HG02981 (cell line): Measurements from ENCODE around the gene PIKFYVE.

Source experiments
- ATAC-seq: cut with Tn5 transposase; IDR thresholded peaks from one replicate; pipeline ENCODE4 v1.9.1; 2021; ENCODE audit warnings: mild to moderate bottlenecking, moderate library complexity; ENCODE audit not compliant: unreplicated experiment

The PIKFYVE gene

GRCh38 chr2:208406474-208407451 lies 140.7 kb downstream of the PIKFYVE start, which contains the start of gene PTH2R:
TSS of gene PTH2R (plus strand) at chr2:208406792. CDS start at chr2:208407044, 252 bp downstream.
- no peak for ATAC-seq

DNA sequence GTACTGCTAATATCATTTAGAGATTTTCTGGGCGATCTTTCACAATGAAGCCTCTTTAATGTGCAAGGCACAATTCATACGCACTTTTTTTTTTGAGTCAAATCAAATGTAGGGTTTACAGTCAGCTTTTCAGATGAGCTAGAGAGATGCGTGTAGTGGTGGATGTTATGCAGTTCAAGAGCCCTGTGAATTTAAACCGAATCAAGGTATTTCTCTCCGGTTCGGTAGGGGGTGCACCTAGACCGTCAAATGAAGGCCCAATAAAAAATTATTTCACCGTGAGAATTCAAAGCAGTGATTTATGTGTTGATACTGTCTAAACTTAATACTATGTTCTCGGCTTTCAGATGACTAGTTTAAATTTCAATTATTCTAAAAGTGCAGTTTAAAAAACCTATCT lies 141.6 kb downstream of the PIKFYVE start:
- no peak for ATAC-seq
